GM19043 (cell line): Measurements from ENCODE around the gene MYORG.
"Not testable (repeated sequence)": the region's sequence is repeated elsewhere in the genome, so short reads cannot be mapped to it uniquely, and the experiment has no call there.

Experiments used
- ATAC-seq: cut with Tn5 transposase; IDR thresholded peaks from one replicate; pipeline ENCODE4 v1.9.1; 2021; ENCODE audit warnings: low read depth; ENCODE audit not compliant: unreplicated experiment

MYORG gene

DNA sequence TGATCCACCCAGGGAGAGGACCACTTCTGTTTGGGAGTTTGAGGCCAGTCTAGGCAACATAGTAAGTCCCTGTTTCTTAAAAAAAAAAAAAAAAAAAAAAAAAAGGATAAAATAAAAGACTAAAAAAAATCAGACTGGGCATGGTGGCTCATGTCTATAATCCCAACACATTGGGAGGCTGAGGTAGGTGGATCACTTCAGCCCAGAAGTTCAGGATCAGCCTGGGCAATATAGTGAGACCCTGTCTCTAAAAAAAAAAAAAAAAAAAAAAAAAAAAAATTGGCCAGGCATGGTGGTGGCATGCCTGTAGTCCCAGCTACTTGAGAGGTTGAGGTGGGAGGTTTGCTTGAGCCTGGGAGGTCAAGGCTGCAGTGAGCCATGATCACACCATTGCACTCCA lies 38.6 kb downstream of the MYORG start:
- ATAC-seq = not testable (repeated sequence)

DNA sequence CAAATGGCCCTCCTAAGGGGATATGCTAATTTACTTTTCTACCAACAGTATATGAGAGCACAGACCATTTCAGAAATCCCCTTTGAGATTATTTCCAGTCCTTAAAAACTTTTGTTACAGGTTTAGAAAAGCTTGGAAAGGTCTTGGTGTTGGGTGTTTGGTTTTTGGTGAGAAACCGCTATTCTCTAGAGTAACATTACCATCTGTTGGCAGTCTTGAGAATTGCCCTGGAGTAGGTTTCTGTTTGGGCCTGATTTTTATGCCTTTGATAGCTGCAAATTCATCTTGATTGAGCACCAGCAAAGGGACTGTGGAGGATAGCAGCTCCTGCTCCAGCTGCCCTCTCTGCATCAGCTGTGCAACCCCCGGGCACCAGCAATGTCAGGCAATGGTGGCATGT lies 39.3 kb downstream of the MYORG start:
- no peak for ATAC-seq

GRCh38 chr9:34335376-34335775 lies 41.3 kb downstream of the MYORG start:
- no peak for ATAC-seq

DNA sequence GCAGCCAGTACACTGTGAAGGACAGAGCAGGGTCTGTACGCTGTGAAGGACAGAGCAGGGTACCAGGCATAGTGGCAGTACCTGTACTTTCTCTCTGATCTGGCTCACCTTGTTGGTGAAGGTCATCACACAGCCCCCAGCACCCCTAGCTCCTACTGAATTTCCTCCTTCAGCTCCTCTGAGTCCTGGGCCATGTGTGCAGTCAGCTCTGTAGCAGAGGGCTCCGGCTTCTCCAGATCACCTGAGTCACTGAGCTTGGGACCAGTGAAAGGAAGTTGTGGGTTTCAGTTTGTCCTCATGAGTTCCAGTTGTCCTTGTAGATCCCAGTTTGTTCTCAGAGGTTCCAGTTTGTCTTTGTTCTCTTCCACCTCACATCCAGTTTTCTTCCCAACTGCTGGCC lies 41.8 kb downstream of the MYORG start:
- no peak for ATAC-seq

DNA sequence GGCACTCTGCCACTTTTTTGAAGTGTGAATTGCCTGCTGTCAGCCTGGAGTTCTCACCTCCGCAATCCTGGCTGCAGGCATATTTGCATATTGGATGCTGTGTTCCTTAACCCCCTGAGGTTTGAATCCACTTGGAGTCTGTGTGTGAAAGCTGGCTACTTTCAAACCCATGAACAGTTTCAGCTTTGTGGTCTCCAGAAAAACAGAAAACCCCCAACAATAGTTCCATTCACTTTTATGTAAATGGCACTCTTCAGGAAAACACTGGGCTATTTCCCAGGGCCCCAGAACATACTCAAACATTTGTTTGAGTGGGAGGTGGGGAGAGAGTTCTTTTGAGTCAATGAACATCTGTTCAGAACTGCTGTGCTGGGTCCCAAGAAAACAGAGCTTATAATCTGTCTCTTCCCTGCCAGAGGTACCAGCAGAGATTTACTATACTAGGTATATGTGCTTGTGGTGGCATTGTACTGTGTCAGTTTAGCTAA lies 42.3 kb downstream of the MYORG start:
- no peak for ATAC-seq

DNA sequence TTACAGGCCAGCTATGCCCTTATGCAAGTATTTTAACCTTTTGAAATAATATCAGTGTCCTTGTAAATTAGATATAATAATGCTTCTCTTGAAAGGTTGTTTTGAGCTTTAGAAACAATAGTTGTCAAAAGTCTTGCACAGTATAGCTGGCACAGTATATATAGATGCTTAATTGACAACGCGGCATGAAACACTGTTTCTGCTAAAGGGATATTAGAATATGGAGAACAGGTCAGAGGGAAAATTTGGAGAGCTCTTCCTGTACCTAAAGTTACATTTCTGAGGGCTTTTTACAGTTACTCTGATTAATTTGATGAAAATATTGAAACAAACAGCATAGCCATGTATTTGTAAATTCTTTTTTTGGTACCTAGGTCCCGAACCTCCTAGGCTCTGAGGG lies 42.9 kb downstream of the MYORG start:
- no peak for ATAC-seq

GRCh38 chr9:34332076-34332964 lies 44.4 kb downstream of the MYORG start:
- no peak for ATAC-seq

GRCh38 chr9:34331196-34331595 lies 45.5 kb downstream of the MYORG start:
- no peak for ATAC-seq

- peak; percentile 93 for ATAC-seq
Observed at GRCh38 chr9:34328987-34329832, 47.5 kb downstream of the MYORG start, which contains the start of the genes KIF24 and NUDT2. KIF24 (minus strand) TSS chr9:34329268; CDS start chr9:34311346, 17,922 bp downstream. NUDT2 (plus strand) TSS chr9:34329569; CDS start chr9:34339040, 9,471 bp downstream.

DNA sequence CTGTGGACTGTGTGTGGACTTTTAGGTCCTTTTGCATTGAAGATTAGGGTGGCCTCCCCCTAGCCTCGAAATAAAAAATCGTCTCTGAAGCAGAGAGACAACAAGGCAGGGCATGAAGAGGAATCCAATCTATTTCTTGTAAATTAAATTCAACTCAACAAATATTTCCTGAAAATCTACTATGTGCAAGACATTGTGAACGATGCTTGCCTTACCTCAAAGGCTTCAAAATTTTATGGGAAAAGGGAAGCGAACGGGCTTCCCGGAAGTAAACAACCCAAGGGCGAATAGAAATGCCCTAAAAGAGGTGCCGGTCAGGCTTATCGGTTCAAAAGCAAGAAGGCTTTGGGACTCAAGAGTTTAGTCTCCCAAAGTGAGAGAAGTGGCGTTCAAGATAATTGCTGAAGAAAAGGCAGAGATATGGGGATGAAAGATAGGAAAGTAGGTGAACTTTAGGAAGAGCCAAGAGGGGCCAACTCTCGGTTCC lies 48.2 kb downstream of the MYORG start:
- ATAC-seq = no peak

DNA sequence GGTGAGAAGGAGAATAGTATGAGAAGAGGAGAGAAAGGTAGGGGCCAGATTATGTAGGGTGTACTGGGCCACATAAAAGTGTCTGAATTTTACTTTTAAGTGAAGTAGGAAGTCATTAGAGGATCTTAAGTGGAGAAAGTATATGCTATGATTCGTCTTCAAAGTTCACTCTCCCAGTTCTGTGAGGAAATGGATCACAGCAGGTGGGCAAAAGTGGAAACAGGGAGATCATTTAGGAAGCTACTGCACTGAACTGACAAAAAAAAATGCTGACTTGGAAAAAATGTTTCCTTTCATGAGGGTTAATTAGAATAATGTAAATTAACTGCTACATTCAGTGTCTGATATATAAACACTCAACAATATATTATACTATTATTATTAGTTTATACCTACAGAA lies 50.0 kb downstream of the MYORG start:
- no peak for ATAC-seq

DNA sequence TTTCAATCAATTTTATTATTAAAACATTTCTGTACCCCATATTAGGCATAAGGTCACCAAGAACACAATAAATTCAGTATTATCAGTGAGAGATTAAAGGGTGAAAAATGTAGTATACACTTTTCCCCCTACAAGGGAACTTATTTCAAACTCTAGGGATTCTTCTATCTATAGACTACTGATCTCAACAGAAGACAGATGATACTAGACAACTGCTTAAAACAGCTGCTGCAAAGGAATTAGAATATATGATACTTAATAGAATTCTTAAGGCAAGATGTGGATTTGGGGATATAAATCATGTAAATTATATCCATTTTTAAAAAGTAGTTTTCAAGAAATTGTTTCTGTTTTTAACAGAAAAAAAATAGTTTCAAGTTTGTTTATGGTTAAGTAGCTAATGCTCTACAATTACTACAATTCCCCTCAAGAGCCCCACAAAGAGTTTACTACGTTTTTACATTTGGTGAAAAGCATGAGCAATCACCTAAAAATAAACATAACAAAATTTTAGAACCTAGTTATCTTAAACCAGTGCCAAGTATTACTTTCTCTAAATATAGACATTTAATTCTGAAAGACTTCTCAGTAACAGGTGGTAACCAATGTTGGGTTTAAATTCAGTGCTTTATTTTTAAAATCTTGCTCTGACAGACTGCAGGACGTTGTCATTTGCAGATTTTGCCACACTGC lies 53.7 kb downstream of the MYORG start:
- ATAC-seq = no peak

DNA sequence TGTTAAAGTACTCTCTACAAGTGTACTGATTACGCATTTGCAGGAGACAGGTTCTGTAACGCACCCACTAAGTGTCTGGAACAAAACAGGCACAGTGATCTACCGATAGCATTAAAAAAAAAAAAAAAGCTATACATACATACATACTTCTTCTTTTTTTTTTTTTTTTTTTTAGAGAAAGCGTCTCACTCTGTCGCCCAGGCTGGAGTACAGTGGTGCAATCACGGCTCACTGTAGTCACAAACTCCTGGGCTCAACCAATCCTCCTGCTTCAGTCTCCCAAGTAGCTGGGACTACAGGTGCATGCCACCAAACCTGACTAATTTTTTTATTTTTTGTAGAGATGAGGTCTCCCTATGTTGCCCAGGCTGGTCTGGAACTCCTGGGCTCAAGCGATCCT lies 55.2 kb downstream of the MYORG start:
- ATAC-seq = no peak

- no peak for ATAC-seq
Observed at GRCh38 chr9:34318163-34318790, 58.4 kb downstream of the MYORG start.

DNA sequence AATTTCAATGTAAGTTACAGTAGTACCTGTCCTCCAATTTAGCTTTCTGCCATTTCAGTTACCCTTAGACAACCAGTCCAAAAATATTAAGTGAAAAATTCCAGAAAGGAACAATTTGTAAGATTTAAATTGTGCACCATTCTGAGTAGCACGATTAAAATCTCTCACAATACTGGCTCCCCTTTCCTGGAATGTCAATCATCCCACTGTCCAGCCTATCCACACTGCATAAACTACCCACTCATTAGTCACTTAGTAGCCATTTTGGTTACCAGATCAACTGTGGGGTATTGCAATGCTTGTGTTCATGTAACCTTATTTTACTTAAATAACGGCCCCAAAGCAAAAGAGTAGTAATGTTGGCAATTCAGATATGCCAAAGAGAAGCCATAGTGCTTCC lies 59.3 kb downstream of the MYORG start:
- no peak for ATAC-seq
